LNCaP clone FGC (cell line): ENCODE data around the gene ZNF433.
"Not testable (repeated sequence)": the region's sequence is repeated elsewhere in the genome, so short reads cannot be mapped to it uniquely, and the experiment has no call there.

ENCODE experiments used
- DNase-seq: peaks from one replicate; pipeline ENCODE4 v3.0.0-alpha.2; 2011; ENCODE audit warnings: low read depth
- H3K4me3 ChIP-seq: 2 replicates; pipeline ENCODE4 v1.5.1; 2011; ENCODE audit warnings: mild to moderate bottlenecking, low read depth, low read length, control low read depth
- CTCF ChIP-seq: IDR thresholded peaks from 2 replicates; pipeline ENCODE4 v1.5.1; 2012; ENCODE audit warnings: mild to moderate bottlenecking; ENCODE audit not compliant: control insufficient read depth, insufficient read depth; ENCODE audit errors: extremely low read depth

The ZNF433 gene

GRCh38 chr19:12035220-12036172 is at the start of gene ZNF433:
Gene ZNF433, minus strand, starts transcription at chr19:12035679. Its CDS starts 140 bp downstream, at chr19:12035539.
- TF ChIP-seq CTCF: no peak
- peak; percentile 94 for DNase-seq
- H3K4me3 ChIP-seq: peak within 1 kb of the TSS; percentile 90

- H3K4me3 ChIP-seq, DNase-seq: not testable (repeated sequence)
Observed at GRCh38 chr19:12083336-12083735, 47.9 kb upstream of the ZNF433 start.

- no peak for TF ChIP-seq CTCF
- no peak for DNase-seq
- no peak overlapping the region for H3K4me3 ChIP-seq
Observed at GRCh38 chr19:12077375-12077774, 41.9 kb upstream of the ZNF433 start.

GRCh38 chr19:12076331-12076730 is 40.9 kb upstream of the ZNF433 start:
- not testable (repeated sequence) for DNase-seq, H3K4me3 ChIP-seq

GRCh38 chr19:12075538-12076139 is 40.2 kb upstream of the ZNF433 start:
- H3K4me3 ChIP-seq: no peak overlapping the region
- DNase-seq: no peak

GRCh38 chr19:12064590-12065538 is 29.4 kb upstream of the ZNF433 start, which contains the start of gene ZNF844:
Gene ZNF844, plus strand, starts transcription at chr19:12064731. Its CDS starts 143 bp downstream, at chr19:12064874.
- no peak for TF ChIP-seq CTCF
- H3K4me3 ChIP-seq: peak within 1 kb of the TSS; percentile 91
- DNase-seq: peak; percentile 81

More at GRCh38 chr19:12075538-12076139, 40.2 kb upstream of the ZNF433 start:
- no peak for TF ChIP-seq CTCF

GRCh38 chr19:12055784-12056183 is 20.3 kb upstream of the ZNF433 start:
- no peak overlapping the region for H3K4me3 ChIP-seq
- DNase-seq: no peak
- no peak for TF ChIP-seq CTCF
